SK-N-MC (cell line): ENCODE data around the gene SOCS1.

Experiments
- DNase-seq: peaks from one replicate; pipeline ENCODE4 v3.0.0-alpha.2; 2011; ENCODE audit warnings: low read depth, low spot score
- H3K27ac ChIP-seq: fragments of 200-600 bp; sonication (generic); 2 replicates; pipeline ENCODE4 v1.5.1; 2016; ENCODE audit warnings: mixed run types
- H3K36me3 ChIP-seq: fragments of 200-600 bp; sonication (generic); 2 replicates; pipeline ENCODE4 v1.6.1; 2017; ENCODE audit warnings: antibody characterized with exemption, low read length, mixed read lengths; ENCODE audit not compliant: insufficient read depth
- H3K4me3 ChIP-seq: fragments of 200-600 bp; sonication (generic); 2 replicates; pipeline ENCODE4 v1.5.1; 2016
- H3K9ac ChIP-seq: fragments of 200-600 bp; sonication (generic); 2 replicates; pipeline ENCODE4 v1.8.0; 2017; ENCODE audit warnings: mixed run types, mixed read lengths; ENCODE audit not compliant: insufficient read length
- H3K9me3 ChIP-seq: fragments of 200-600 bp; sonication (generic); 2 replicates; pipeline ENCODE4 v1.6.1; 2017; ENCODE audit warnings: low read depth, mild to moderate bottlenecking, antibody characterized with exemption, low read length, moderate library complexity, mixed read lengths
- EZH2 ChIP-seq: fragments of 200-600 bp; sonication (generic); IDR thresholded peaks from one replicate; pipeline ENCODE4 v1.6.1; 2017; ENCODE audit warnings: antibody characterized with exemption
- FOXP2 ChIP-seq: optimal IDR thresholded peaks from 2 replicates; pipeline ENCODE3; 2011; ENCODE audit warnings: mild to moderate bottlenecking, moderate library complexity; ENCODE audit not compliant: insufficient read depth; ENCODE audit errors: extremely low read length, control extremely low read depth
- POLR2AphosphoS5 ChIP-seq: IDR thresholded peaks from 2 replicates; pipeline ENCODE4 v1.6.1; 2012; ENCODE audit warnings: mild to moderate bottlenecking, low read depth, low read length, borderline replicate concordance

SOCS1 gene

DNA sequence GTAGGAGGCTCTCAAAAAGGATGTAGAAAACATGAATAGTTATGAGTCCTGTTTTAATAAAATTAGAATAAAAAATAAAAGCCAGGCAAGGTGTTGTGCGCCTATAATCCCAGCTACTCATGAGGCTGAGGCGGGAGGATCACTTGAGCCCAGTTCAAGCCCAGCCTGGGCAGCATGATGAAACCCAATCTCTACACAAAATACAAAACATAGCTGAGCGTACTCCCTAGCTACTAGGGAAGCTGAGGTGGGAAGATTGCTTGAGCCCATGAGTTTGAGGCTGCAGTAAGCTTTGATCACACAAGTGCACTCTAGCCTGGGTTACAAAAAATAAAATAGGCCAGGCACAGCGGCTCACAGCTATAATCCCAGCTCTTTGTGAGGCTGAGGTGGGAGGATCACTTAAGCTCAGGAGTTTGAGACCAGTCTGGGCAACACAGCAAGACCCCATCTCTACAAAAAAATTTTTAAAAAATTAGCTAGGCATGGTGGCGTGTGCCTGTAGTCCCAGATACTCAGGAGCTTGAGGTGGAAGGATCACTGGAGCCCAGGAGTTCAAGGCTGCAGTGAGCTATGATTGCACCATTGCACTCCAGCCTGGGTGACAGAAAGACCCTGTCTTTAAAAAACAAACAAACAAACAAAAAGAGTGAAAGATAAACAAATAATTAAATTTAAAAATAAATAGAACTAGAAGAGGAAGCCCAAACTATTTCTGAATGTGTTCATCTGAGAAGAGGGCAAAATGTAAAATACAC is 42.3 kb upstream of the SOCS1 start:
- no peaks in the 10 kb centered on the region for H3K36me3 ChIP-seq
- H3K27ac ChIP-seq: no peak overlapping the region
- DNase-seq: no peak
- no peak for TF ChIP-seq EZH2
- no peak for TF ChIP-seq POLR2AphosphoS5
- TF ChIP-seq FOXP2: no peak
- H3K9ac ChIP-seq: no peak overlapping the region
- no peak overlapping the region for H3K4me3 ChIP-seq
- H3K9me3 ChIP-seq: no peaks in the 10 kb centered on the region

- TF ChIP-seq EZH2 (no peak), FOXP2 (no peak), POLR2AphosphoS5 (no peak)
- H3K9ac ChIP-seq: no peak overlapping the region
- no peak for DNase-seq
- no peak overlapping the region for H3K27ac ChIP-seq
- no peak overlapping the region for H3K4me3 ChIP-seq
- H3K36me3 ChIP-seq: no peaks in the 10 kb centered on the region
- no peaks in the 10 kb centered on the region for H3K9me3 ChIP-seq
These were observed 41.6 kb upstream of the SOCS1 start for GRCh38 chr16:11297492-11298142.

DNA sequence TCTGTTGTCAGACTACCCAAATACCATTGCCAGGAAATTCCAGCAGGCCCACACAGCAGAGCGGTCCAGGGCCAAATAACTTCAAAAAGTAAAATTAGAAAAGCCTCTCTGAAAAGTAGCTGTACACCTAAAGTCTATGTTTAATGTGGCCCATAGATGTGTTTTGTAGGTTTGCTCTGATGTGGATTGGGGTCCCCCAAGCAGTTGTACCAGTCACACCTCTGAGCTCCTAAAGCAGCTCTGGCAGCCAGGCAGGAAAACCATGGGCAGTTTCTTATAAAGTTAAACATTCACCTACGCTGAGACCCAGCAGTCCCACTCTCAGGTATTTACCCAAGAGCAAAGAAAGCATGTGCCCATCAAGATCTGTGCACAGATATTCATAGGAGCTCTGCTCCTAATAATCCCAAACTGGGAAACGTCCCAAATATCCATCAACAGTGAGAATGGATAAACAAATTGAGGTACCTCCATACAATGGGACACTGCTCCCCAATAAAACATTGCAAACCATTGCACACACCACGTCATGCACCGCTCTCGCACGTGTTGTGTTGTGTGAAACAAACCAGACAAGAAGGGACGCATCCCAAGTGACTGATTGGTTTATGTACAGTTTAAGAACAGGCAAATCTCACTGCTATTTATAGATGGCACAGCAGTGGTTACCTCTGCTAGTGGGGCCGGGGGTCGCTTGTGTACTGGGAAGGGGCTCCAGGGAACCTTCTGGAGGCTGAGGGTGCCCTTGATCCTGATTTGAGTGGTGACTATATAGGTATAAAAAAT is 40.9 kb upstream of the SOCS1 start:
- no peak for TF ChIP-seq FOXP2
- TF ChIP-seq EZH2: no peak
- no peak for TF ChIP-seq POLR2AphosphoS5
- Histone ChIP-seq H3K9me3 (no peaks in the 10 kb centered on the region), H3K4me3 (no peak overlapping the region), H3K27ac (no peak overlapping the region), H3K36me3 (no peaks in the 10 kb centered on the region), H3K9ac (no peak overlapping the region)
- no peak for DNase-seq

DNA sequence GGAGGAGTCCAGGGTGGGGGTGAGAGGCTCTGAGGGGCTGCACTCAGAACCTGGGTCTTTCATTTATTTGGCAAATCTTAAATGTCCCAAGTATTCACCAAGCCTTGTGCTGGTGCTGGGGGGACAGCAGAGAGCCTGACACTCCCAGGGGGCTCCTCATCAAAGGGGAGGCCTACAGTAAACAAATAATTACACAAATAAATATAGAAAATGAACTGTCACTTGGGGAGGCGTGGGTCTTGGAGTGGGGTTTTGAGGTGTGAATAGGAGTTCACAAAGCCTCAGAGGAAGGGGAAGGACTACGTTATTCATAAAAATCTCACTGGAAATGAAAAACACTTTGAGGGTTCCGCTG is 40.3 kb upstream of the SOCS1 start:
- no peak for TF ChIP-seq FOXP2
- TF ChIP-seq EZH2: no peak
- no peak for TF ChIP-seq POLR2AphosphoS5
- Histone ChIP-seq H3K9ac (no peak overlapping the region), H3K4me3 (no peak overlapping the region), H3K27ac (no peak overlapping the region), H3K36me3 (no peaks in the 10 kb centered on the region), H3K9me3 (no peaks in the 10 kb centered on the region)
- no peak for DNase-seq

- H3K4me3 ChIP-seq: no peak overlapping the region
- no peak for DNase-seq
- TF ChIP-seq POLR2AphosphoS5: no peak
- TF ChIP-seq FOXP2: no peak
- no peak for TF ChIP-seq EZH2
- H3K9ac ChIP-seq: no peak overlapping the region
- no peak overlapping the region for H3K27ac ChIP-seq
- H3K9me3 ChIP-seq: no peaks in the 10 kb centered on the region
- no peaks in the 10 kb centered on the region for H3K36me3 ChIP-seq
These were observed 39.7 kb upstream of the SOCS1 start for GRCh38 chr16:11295672-11296071.

- no peaks in the 10 kb centered on the region for H3K36me3 ChIP-seq
- no peak overlapping the region for H3K9ac ChIP-seq
- no peaks in the 10 kb centered on the region for H3K9me3 ChIP-seq
- no peak overlapping the region for H3K4me3 ChIP-seq
- H3K27ac ChIP-seq: no peak overlapping the region
- no peak for DNase-seq
- TF ChIP-seq POLR2AphosphoS5 (no peak), EZH2 (no peak), FOXP2 (no peak)
These were observed 36.2 kb upstream of the SOCS1 start for GRCh38 chr16:11292076-11292748.

DNA sequence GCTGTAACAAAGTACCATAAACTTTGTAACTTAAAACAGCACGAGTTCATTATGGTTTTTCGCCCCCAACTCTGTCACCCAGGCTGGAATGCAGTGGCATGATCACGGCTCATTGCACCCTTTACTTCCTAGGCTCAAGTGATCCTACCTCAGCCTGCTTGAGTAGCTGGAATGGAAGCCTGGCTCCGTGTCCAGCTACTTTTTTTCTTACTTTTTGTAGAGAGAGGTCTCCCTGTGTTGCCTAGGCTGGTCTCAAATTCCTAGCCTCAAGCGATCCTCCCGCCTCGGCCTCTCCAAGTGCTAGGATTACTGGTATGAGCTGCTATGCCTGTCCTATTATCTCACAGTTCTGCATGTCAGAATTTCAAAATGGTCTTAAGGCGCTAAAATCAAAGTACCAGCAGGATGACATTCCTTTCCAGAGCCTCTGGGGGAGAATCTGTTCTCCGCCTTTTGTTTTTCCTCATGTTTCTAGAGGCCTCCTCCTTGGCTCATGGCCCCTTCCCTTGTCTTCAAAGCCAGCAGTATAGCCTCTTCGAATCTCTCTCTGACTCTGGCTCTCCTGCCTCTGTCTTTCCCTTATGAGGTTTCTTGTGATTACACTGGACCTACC is 35.2 kb upstream of the SOCS1 start:
- no peak for DNase-seq
- Histone ChIP-seq H3K27ac (no peak overlapping the region), H3K9ac (no peak overlapping the region), H3K9me3 (no peaks in the 10 kb centered on the region), H3K4me3 (no peak overlapping the region), H3K36me3 (no peaks in the 10 kb centered on the region)
- no peak for TF ChIP-seq FOXP2
- no peak for TF ChIP-seq POLR2AphosphoS5
- TF ChIP-seq EZH2: no peak
